HG02678 (cell line): ENCODE measurements around the gene DNALI1.
A peak's percentile ranks its signal among the peaks of the same experiment; 100 is the strongest.
"Not testable (repeated sequence)": the region's sequence is repeated elsewhere in the genome, so short reads cannot be mapped to it uniquely, and the experiment has no call there.

ENCODE experiments used
- ATAC-seq: cut with Tn5 transposase; IDR thresholded peaks from one replicate; pipeline ENCODE4 v1.9.1; 2021; ENCODE audit warnings: mild to moderate bottlenecking, moderate library complexity; ENCODE audit not compliant: unreplicated experiment

Gene DNALI1

DNA sequence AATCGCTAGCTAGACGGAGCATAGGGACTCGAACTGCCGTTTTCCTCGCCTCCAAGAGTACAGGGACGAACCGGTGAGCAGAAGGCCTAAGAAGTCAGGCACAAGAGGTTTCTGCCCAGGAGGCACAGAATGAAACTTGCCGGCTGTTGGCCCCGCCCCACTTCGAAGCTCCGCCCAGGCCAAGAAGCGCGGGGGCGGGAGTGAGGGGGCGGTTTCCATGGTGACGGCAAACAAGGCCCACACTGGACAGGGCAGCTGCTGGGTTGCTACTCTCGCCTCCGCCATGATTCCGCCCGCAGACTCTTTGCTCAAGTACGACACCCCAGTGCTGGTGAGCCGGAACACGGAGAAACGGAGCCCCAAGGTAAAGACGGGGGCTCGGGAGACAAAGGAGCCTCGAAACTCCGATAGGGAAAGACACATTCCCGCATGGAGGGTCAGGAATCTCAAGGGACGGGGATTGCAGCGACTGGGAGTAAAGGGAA, at the start of gene DNALI1:
TSS of gene DNALI1 (plus strand) at position 229 of the 485 bp plus-strand sequence. CDS start at position 284, 55 bp downstream.
- ATAC-seq: no peak

DNA sequence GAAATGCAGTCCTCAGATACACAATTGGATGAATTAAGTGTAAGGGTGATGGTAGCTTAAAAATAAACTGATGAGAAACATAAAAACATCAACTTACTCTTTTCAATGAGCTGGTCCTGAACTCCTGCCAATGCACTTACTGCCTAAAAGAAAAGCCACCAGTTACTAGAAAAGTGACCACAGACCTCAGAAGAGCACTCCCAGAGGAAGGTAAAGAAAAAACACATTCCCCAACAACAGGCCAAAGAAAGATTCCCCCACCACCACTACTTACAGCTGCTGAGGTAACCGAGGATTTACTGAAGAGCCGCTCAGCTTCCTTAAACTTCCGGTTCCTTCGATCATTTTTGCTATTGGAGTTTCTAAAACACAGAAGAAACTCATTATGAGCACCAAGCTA, 47.6 kb upstream of the DNALI1 start:
- ATAC-seq: no peak

DNA sequence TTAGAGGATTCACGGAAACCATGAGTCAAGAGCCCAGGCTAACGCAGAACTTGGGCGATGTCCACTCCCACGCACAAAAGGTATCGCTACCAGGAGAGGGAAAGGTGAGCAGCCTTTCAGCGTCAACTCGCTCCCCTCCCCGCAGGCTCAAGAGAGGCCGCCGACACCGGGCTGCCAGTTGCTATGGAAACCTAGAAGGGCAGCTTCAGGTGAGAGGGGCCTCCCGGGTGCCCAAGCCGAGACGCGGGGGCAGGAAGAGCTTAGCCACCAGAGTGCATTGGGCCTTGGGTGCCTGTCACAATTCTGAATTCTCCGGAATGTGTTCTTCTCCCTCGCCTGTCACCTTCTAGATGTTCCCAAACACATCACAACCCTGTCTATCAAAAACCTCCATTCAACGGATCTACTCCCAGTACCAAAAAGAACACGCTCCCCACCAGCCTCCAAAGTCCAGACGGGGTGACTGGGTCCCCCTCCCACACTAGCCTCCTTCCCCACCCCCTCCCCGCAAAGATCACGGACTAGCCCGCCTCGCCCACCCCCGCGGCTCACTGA, 42.9 kb upstream of the DNALI1 start:
- no peak for ATAC-seq

DNA sequence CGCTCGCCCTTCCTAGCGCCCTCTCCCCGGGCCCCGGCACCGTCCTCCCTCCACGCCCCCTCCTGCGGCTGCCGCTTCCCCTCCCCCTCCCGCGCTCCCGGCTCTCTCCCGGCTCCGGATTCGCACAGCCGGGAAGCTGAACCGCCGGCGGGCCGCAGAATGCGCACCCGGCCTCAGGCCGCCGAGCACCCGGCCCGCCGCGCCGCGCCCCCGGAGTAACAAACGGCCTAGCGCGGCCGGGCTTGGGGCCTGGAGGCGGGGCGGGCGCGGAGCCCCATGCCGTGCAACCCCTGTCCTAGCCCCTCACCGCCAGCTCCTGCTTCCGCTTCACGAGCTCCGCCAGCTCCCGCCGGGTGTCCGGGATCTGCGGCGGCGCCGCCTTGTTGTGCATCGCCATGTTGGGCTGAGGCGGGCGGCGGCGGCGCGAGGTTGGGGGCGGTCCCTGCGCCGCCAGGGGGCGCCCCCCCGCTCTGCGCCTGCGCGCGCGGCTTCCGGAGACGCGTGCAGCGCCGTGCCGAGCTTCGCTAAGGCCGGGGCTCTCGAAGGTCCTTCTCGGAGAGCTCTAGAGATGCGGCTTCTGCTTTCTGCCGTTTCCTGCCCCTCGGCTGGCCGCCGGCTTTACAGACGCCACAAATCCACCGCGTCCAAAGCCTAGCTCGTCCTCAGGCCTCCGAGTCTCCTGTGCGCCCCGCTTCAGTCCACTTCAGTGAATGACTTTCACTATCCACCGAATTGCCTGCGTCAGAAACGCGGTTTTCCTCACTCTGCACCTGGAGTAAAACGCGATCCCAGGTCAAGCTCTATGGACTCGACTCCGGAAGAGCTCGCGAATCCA, 42.2 kb upstream of the DNALI1 start, which contains the start of gene MEAF6:
TSS of gene MEAF6 (minus strand) at position 417 of the 835 bp plus-strand sequence. CDS start at position 397, 20 bp downstream.
- ATAC-seq: peak; percentile 93

DNA sequence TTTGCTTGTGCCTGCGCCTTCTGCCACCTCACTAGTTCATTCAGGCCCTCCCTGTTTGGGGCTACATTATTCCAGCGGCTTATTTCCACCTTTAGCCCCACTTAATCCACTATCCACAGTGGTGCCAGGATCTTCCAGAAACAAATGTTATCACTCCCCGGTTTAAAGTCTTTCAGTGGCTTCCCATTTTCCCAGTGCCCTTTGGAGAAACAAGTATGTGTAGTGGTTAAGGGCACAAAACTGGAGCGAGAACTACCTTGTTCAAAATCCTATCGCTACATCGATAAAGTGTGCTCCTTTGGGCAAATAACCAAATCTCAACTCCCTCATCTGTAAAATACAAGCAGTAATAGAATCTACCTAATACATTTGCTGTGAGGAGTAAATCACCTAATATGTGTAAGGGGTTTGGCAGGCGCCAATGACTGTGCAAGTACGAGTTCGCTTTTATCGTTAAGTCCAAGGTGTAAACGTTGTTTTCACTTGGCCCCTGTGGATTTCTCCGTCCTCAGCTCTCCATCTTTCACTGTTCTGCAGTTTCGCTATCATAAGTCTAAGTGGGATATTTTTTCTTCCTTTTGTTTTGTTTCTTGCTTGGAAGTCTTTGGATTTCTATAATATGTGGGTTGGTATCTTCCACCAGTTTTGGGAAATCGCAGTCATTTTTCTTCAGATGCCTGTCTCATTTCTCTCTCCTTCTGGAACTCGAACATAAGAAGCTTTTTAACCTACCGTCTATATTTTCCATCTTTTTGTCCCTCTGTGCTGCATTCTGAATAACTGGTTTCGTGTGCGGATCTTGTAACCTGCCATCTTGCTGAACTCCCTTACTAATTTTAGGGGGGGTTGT, 41.3 kb upstream of the DNALI1 start:
- no peak for ATAC-seq

DNA sequence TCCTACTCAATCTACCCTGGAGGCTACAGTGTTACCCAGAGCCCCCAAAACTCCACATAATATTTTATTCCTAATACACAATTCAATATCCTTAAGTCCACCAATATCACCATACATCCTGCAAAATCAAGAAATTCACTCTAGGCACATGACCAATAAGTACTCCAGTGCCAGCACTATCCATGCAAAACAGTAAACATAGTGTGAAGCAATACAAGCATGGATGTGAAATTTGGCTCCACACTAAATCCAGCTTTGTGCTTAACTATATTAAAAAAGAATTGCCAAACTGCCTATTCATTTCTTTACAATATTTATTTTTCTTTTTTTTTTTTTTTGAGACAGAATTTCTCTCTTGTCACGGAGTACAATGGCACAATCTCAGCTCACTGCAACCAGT, 39.2 kb upstream of the DNALI1 start:
- ATAC-seq: no peak

DNA sequence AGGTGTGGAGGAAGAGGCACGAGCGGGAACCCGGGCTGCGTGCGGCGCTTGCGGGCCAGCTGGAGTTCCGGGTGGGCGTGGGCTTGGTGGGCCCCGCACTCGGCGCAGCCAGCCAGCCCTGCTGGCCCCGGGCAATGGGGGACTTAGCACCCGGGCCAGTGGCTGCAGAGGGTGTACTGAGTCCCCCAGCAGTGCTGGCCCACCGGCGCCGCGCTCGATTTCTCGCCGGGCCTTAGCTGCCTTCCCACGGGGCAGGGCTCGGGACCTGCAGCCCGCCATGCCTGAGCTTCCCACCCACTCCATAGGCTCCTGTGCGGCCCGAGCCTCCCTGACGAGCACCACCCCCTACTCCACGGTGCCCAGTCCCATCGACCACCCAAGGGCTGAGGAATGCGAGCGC, 38.5 kb upstream of the DNALI1 start:
- ATAC-seq: not testable (repeated sequence)

DNA sequence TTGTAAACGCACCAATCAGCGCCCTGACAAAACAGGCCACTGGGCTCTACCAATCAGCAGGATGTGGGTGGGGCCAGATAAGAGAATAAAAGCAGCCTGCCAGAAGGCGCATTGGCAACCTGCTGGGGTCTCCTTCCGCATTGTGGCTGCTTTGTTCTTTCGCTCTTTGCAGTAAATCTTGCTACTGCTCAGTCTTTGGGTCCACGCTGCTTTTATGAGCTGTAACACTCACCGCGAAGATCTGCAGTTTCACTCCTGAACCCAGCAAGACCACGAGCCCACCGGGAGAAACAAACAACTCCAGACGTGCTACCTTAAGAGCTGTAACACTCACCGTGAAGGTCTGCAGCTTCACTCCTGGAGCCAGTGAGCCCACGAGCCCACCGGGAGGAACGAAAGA, 37.8 kb upstream of the DNALI1 start:
- ATAC-seq: not testable (repeated sequence)

DNA sequence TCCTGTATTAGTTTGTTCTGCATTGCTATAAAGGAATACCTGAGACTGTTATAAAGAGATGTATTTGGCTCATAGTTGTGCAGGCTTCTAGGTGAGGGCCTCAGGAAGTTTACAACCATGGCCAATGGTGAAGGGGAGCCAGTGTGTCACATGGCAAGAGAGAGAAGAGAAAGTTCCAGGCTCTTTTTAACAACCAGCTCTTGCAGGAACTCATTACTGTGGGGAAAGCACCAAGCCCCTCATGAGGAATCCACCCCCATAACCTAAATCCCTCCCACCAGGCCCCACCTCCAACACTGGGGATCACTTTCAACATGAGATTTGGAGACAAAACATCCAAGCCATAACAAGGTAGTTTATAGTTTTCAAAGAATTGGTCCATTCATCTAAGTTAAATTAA, 37.1 kb upstream of the DNALI1 start:
- ATAC-seq: no peak

DNA sequence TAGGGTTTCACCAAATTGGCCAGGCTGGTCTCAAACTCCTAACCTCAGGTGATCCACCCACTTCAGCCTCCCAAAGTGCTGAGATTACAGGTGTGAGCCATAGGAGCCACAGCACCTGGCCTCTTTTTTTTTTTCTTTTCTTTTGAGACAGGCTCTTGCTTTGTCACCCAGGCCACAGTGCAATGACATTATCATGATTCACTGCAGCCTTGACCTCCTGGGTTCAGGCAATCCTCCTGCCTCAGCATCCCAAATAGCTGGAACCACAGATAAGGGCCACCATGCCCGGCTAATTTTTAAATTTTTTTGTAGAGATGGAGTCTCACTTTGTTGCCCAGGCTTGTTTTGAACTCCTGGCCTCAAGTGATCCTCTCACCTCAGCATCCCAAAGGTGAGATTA, 26.9 kb upstream of the DNALI1 start:
- ATAC-seq: not testable (repeated sequence)

DNA sequence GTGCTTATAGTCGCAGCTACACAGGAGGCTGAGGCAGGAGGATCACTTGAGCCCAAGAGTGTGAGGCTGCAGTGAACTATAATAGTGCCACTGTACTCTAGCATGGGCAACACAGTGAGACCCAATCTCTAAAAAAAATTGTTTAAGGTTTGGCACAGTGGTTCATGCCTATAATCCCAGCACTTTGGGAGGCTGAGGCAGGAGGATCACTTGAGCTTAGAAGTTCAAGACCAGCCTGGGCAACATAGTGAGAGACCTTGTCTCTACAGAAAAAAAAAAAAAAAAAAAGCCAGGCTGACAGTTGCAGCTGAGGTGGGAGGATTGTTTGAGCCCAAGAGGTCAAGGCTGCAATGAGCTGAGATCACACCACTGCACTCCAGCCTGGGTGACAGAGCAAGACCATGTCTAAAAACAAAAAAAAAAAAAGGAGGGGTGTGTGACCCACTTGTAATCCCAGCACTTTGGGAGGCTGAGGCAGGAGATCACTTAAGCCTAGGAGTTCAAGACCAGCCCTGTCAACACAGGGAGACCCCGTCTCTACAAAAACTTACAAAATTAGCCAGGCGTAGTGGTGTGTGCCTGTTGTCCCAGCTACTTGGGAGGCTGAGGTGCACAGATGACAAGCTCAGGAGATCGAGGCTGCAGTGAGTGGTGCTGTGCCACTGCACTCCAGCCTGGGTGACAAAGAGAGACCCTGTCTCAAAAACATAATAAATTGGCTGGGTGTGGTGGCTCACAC, 24.2 kb upstream of the DNALI1 start:
- ATAC-seq: not testable (repeated sequence)

DNA sequence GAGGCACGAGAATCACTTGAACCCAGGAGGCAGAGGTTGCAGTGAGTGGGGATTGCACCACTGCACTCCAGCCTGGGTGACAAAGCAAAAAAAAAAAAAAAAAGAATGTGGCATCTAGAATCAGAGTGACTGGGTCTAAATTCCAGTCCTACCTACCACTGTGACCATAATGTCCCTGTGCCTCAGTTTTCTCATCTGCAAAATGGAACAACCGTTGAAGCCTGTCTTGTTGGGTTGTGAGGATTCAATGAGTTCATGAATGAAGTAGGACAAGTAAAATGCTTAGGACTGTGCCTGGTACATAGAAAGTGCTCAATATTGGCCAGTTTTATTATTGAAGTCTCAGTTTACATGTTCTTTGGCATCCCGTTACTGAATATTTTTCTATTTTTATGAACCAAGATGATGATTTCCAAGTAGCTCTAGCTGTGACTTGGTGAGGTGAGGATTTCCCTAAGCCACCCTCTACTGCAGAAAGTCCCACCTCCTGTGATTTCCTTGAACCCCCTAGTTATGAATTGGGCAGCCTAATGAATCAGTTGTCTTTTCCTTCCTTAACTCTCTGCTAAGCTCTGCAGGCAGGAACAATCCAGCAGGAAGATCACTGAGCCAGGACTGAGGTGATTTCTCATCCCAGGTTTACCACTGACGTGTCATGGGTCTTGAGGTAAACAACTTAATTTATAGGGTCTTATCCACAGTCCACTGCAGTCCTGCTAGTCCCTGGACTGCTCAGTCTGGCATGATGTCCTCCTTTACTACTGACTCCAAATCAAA, 23.2 kb upstream of the DNALI1 start:
- ATAC-seq: no peak

DNA sequence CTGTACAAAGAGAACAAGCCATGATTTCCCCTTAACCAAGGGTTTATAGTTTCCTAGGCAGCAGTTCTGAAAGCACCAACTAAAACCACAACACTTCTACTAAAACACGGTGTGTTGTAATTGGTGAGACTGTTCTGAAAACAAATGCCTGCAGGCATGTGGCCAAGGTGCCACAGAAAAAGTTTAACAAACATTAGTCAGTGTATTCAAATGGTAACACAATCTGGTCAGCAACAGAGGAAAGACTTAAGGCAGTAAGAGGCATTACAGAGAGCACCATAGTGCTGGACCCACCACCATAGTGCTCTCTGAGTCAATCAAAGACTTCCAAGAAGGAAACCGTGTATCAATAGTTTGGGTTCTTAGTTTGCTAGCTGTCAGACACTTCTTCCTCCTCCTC, 19.4 kb upstream of the DNALI1 start:
- no peak for ATAC-seq

DNA sequence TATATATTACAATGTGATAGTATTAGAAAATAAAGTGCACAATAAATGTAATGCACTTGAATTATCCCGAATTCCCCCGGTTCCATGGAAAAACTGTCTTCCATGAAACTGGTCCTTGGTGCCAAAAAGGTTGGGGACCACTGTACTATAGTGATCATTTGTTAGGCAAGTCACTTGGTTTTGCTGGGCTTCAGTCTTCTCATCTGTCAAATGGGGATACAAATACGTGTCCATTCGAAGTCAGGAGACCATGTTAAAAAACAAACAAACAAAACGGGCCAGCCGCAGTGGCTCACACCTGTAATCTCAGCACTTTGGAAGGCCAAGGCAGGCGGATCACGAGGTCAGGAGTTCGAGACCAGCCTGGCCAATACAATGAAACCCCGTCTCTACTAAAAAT, 17.6 kb upstream of the DNALI1 start:
- ATAC-seq: not testable (repeated sequence)

DNA sequence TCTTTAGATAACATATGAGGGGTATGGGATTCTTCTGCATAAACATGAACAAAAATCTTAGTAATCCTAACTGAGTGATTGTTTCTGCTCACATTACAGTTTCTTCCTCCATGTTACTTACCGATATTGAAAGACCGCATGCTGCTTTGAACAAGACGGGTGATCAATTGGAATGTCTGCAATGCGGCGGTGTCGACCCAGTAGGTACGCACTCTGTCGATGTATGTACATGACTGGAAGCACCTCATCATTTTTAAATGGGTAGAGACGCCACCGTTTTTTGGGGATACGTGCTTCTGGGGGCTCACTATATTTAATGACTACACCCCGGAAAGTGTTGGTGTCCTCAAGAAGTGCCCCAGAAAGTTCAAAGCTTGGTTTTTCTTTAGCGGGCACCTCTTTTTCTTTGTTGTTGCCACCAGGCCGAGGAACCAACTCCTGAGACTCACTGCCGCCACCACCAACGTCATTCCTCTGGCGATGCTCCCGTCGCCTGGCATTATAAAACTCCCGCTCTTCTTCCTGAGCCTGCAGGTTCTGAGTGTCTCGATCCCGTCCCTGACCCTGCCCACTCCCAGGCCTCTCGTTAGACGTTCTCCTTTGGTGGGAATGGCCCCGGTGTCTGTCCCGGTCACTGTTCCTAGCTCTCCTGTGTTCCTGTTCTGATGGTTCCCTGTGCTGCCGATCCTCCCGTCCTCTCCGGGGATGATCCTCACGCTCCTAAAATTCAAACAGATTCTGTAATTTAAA, 16.5 kb upstream of the DNALI1 start:
- ATAC-seq: no peak

DNA sequence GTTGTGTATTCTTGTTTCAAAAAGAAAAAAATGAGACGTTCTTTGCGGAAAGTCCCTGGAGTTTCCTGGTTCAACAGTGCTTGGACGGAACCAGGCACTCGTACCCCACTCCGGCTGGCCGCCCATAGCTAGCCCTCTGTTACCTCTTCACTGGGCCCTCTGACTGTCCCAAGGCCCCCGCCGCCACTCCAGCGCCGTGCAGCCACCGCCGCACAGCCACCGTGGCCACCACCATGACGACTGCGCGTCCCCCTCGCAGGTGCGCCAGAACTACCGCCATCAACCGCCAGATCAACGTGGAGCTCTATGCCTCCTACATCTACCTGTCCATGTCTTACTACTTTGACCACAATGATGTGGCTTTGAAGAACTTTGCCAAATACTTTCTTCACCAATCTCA, 12.2 kb upstream of the DNALI1 start:
- ATAC-seq: no peak

DNA sequence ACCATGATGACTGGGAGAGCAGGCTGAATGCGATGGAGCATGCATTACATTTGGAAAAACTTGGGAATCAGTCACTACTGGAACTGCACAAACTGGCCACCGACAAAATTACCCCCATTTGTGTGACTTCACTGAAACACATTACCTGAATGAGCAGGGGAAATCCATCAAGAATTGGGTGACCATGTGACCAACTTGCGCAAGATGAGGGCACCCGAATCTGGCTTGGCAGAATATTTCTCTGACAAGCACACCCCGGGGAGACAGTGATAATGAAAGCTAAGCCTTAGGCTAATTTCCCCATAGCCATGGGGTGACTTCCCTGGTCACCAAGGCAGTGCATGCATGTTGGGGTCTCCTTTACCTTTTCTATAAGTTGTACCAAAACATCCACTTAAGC, 11.7 kb upstream of the DNALI1 start:
- ATAC-seq: no peak

DNA sequence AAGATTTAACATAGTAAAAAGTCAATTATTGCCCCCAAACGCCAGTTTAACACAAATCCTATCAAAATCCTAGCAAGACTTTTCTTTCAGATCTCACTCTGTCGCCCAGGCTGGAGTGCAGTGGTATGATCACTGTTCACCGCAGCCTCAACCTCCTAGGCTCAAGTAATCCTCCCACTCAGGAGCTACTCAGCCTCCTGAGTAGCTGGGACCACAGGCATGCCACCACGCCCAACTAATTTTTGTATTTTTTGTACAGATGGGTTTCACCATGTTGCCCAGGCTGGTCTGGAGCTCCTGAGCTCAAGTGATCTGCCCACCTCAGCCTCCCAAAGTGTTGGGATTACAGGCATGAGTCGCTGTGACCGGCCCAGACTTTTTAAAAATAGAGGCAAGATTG, 7.4 kb upstream of the DNALI1 start:
- no peak for ATAC-seq

DNA sequence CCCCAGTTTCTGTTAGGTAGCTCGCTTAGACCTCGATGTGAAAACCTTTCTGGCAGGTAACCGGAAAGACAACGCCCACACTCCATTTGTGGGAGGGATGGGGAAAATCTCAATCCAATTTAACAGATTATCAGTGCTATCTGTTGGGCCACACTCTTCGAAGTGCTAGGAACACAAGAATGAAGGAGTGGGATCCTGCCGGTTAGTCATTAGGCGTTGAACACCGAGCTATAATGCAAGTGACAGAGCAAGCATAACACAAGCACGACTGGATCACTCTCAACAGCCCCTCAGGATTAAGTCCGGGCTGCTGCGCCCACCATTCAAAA, 3.2 kb upstream of the DNALI1 start:
- ATAC-seq: no peak
